SK-N-SH (cell line): ENCODE measurements around the gene AGAP1.

Source experiments
- CTCF ChIP-seq: fragments of 200-600 bp; sonication (generic); IDR thresholded peaks from 2 replicates; pipeline ENCODE4 v1.6.1; 2017; ENCODE audit warnings: antibody characterized with exemption, mild to moderate bottlenecking, moderate library complexity
- EP300 ChIP-seq, 2 experiments: IDR thresholded peaks; 2 replicates each; pipeline versions ENCODE4 v1.4.0 to v1.6.1; 2012; ENCODE audit warnings: borderline replicate concordance in 1 of 2, low read depth in 1 of 2, low read length in 1 of 2
- FOSL2 ChIP-seq: IDR thresholded peaks from 2 replicates; pipeline ENCODE4 v1.4.0; 2012; ENCODE audit warnings: low read depth, mild to moderate bottlenecking, moderate library complexity, borderline replicate concordance
- JUND ChIP-seq: IDR thresholded peaks from 2 replicates; pipeline ENCODE4 v1.4.0; 2012
- RCOR1 ChIP-seq: fragments of 150-350 bp; IDR thresholded peaks from 2 replicates; pipeline ENCODE4 v1.6.1; 2017; ENCODE audit warnings: antibody characterized with exemption, low read length
- REST ChIP-seq: IDR thresholded peaks from 2 replicates; pipeline ENCODE4 v1.6.1; 2012; ENCODE audit warnings: mild to moderate bottlenecking, low read depth, low read length, moderate library complexity
- SIN3A ChIP-seq: IDR thresholded peaks from 2 replicates; pipeline ENCODE4 v1.6.1; 2012; ENCODE audit warnings: low read depth, mild to moderate bottlenecking, low read length, moderate library complexity, borderline replicate concordance
- YY1 ChIP-seq: IDR thresholded peaks from 2 replicates; pipeline ENCODE4 v1.4.0; 2012; ENCODE audit warnings: low read depth, mild to moderate bottlenecking

GRCh38 chr2:235676536-235676799 is 182.6 kb downstream of the AGAP1 start:
- TF ChIP-seq RCOR1, result no peak
- TF ChIP-seq CTCF, result no peak
- TF ChIP-seq SIN3A, result no peak
- no peak for TF ChIP-seq REST
- no peak for TF ChIP-seq JUND
- no peak for TF ChIP-seq FOSL2
- no peak for TF ChIP-seq EP300 (IDR thresholded peaks at IDR 0.05; ENCODE audit: borderline replicate concordance in 1 of 2, low read depth in 1 of 2, low read length in 1 of 2)
- TF ChIP-seq YY1, result no peak
